K562 (cell line): ENCODE data around the gene EPOP. TPM values are rescaled to one million over a fixed set of nuclear protein-coding genes. Genes with fewer than 3 reads are reported as not detected.

ENCODE experiments used
- ATAC-seq: fragments of 200-7000 bp; cut with Tn5 transposase; 3 replicates; pipeline ENCODE4 v1.9.1; 2020; ENCODE audit warnings: moderate library complexity
- BruUV-seq: library from RNA; stranded (reverse); fragments of 400-500 nt; replicated peaks from 2 replicates; lab custom pipeline; 2021; lab: Mats Ljungman, UMichigan
- CTCF ChIA-PET: fragments of 300-600 bp; formaldehyde crosslinking; extraction: SDS; loops from one replicate; lab custom pipeline; 2021; ENCODE audit warnings: low intra/inter-chr PET ratio; lab: Yijun Ruan, JAX
- POLR2A ChIA-PET: fragments of 300-600, 350-650 bp; sonication (Branson Sonifier 250); formaldehyde crosslinking; extraction: SDS; loops from one replicate; lab custom pipeline; 2021; ENCODE audit warnings: antibody characterized with exemption, inconsistent platforms; lab: Yijun Ruan, JAX
- DNase-seq, 4 experiments: peaks; one replicate each; pipeline versions ENCODE4 v3.0.0 to v3.0.0-alpha.2; 2011 to 2018; ENCODE audit warnings: low spot score in 3 of 4, mixed read lengths in 3 of 4; ENCODE audit errors: extremely low read depth in 1 of 4
- FAIRE-seq: peaks from 2 replicates; lab custom pipeline; 2011; peaks lifted over from hg19 to GRCh38; lab: Jason Lieb, UNC
- H2AFZ ChIP-seq: 2 replicates; pipeline ENCODE4 v1.6.0; 2011; ENCODE audit warnings: low read depth, low read length, control low read depth, inconsistent platforms
- H3K27ac ChIP-seq: fragments of 200-600 bp; 3 replicates; pipeline ENCODE4 v1.8.0; 2011; ENCODE audit warnings: low read depth, mild to moderate bottlenecking, control low read depth, inconsistent platforms, low read length, moderate library complexity, mixed read lengths; ENCODE audit errors: extremely low read depth
- H3K27me3 ChIP-seq, 2 experiments: fragments of 300-600 bp in 1 of 2; 2 replicates in 1 of 2; 3 replicates in 1 of 2; pipeline versions ENCODE4 v1.6.0 to v1.8.0; 2011; ENCODE audit warnings: inconsistent platforms in 2 of 2, low read length in 2 of 2, mild to moderate bottlenecking in 1 of 2, mixed read lengths in 1 of 2, moderate library complexity in 1 of 2; ENCODE audit not compliant: control insufficient read depth in 2 of 2, insufficient read depth in 2 of 2
- H3K36me3 ChIP-seq: fragments of 300-600 bp; 3 replicates; pipeline ENCODE4 v1.8.0; 2011; ENCODE audit warnings: mild to moderate bottlenecking, low read length, inconsistent platforms; ENCODE audit not compliant: control insufficient read depth, insufficient read depth
- H3K4me1 ChIP-seq, 2 experiments: fragments of 200-600 bp in 1 of 2; replicated peaks in 1 of 2; 2 replicates in 1 of 2; 3 replicates in 1 of 2; pipeline versions ENCODE4 v1.5.1 to v1.8.0; 2011; ENCODE audit warnings: inconsistent platforms in 2 of 2, low read length in 2 of 2, mild to moderate bottlenecking in 1 of 2, mixed read lengths in 1 of 2, moderate library complexity in 1 of 2; ENCODE audit not compliant: control insufficient read depth in 2 of 2, insufficient read depth in 2 of 2
- H3K4me2 ChIP-seq: 2 replicates; pipeline ENCODE4 v1.6.1; 2011; ENCODE audit warnings: low read length, control low read depth, inconsistent platforms, mixed read lengths; ENCODE audit not compliant: insufficient read depth
- H3K4me3 ChIP-seq: fragments of 200-600 bp; sonication (generic), shearing (Covaris generic); 2 replicates; pipeline ENCODE4 v1.5.1; 2016; ENCODE audit warnings: control low read depth, inconsistent platforms
- H3K79me2 ChIP-seq: fragments of 200-600 bp; 3 replicates; pipeline ENCODE4 v1.8.0; 2011; ENCODE audit warnings: low read length, inconsistent platforms; ENCODE audit not compliant: control insufficient read depth, insufficient read depth
- H3K9ac ChIP-seq, 2 experiments: 2 replicates each; pipeline versions ENCODE4 v1.6.0 to v1.6.1; 2011; ENCODE audit warnings: low read depth in 2 of 2, low read length in 2 of 2, control low read depth in 1 of 2, inconsistent platforms in 1 of 2, mild to moderate bottlenecking in 1 of 2, mixed read lengths in 1 of 2; ENCODE audit not compliant: insufficient read depth in 1 of 2
- H3K9me1 ChIP-seq: one replicate; pipeline ENCODE4 v1.6.0; 2011; ENCODE audit warnings: inconsistent platforms, mild to moderate bottlenecking, low read length, moderate library complexity; ENCODE audit not compliant: control insufficient read depth, insufficient read depth
- H3K9me3 ChIP-seq: replicated peaks from 2 replicates; pipeline ENCODE4 v1.5.1; 2011; ENCODE audit warnings: low read depth, low read length, inconsistent platforms; ENCODE audit not compliant: control insufficient read depth, insufficient read depth
- H4K20me1 ChIP-seq: replicated peaks from 2 replicates; pipeline ENCODE4 v1.6.1; 2011; ENCODE audit warnings: low read length, inconsistent platforms, mixed read lengths; ENCODE audit not compliant: control insufficient read depth, insufficient read depth
- BRD9 ChIP-seq: fragments of 450-650 bp; IDR thresholded peaks from 2 replicates; pipeline ENCODE4 v1.6.1; 2018; ENCODE audit warnings: low read depth; ENCODE audit not compliant: partially characterized antibody
- CHD4 ChIP-seq: fragments of 200-600 bp; sonication (generic); IDR thresholded peaks from 3 replicates; pipeline ENCODE4 v1.6.1; 2012; ENCODE audit warnings: low read depth, mild to moderate bottlenecking, mixed read lengths, low read length, inconsistent platforms; ENCODE audit not compliant: insufficient read depth, insufficient replicate concordance, poor library complexity, severe bottlenecking
- WGBS: fragments of 100-300 bp; shearing (Covaris generic); methylation state at CpG from one replicate; pipeline ENCODE4 v1.1.6; 2016; ENCODE audit warnings: low coverage, mixed read lengths; ENCODE audit not compliant: insufficient coverage; ENCODE audit errors: missing lambda C conversion rate; 5-methylcytosine and 5-hydroxymethylcytosine counted together
- in situ Hi-C: fragments of 300-500 bp; cut with MboI; formaldehyde crosslinking; loops from 4 replicates; pipeline ENCODE4 v1.15.0; 2018; ENCODE audit warnings: inconsistent platforms, mixed read lengths
- intact Hi-C: fragments of 100-400 bp; cut with micrococcal nuclease; formaldehyde crosslinking; loops from 2 replicates; pipeline ENCODE4 v1.14.2; 2022
- polyA plus RNA-seq, 8 experiments: library from polyadenylated mRNA; depleted of rRNA in 4 of 8; stranded (reverse) in 5 of 8; unstranded in 3 of 8; fragments of >200 nt; fragmentation: Nextera tagmentation in 2 of 8; fragmentation: Illumina TruSeq in 1 of 8; extraction: Ambion mirVana in 2 of 8; extraction: Trizol in 1 of 8; gene quantifications; 2 replicates each; pipeline versions ENCODE4 v1.2.1 to v1.2.3, GENCODE V29; 2011 to 2014; ENCODE audit warnings: inconsistent platforms in 1 of 8, missing spikeins in 1 of 8
- total RNA-seq, 7 experiments: library from RNA; depleted of rRNA in 6 of 7; stranded (reverse); fragments of >200 nt in 6 of 7; fragmentation: Illumina TruSeq in 2 of 7; extraction: Trizol in 2 of 7; gene quantifications; 2 replicates each; pipeline versions ENCODE4 v1.2.1 to v1.2.3, GENCODE V29; 2011 to 2021; ENCODE audit warnings: low replicate concordance in 1 of 7
- TF ChIP-seq, protein P1 (sequence below): fragments of 250-450 bp; sonication (Bioruptor Pico); IDR thresholded peaks from 2 replicates; pipeline ENCODE4 v1.8.0; 2022; ENCODE audit warnings: moderate library complexity, mild to moderate bottlenecking, inconsistent platforms
- TF ChIP-seq, protein P2 (sequence below), 2 experiments: fragments of 450-650 bp; IDR thresholded peaks; 2 replicates each; pipeline ENCODE4 v1.6.1; 2018; ENCODE audit warnings: mild to moderate bottlenecking in 2 of 2, low read depth in 1 of 2; ENCODE audit not compliant: partially characterized antibody in 2 of 2
- TF ChIP-seq, protein P3 (sequence below): fragments of 200-800 bp; sonication (Bioruptor generic); IDR thresholded peaks from 2 replicates; pipeline ENCODE4 v1.6.1; 2017; ENCODE audit warnings: missing genetic modification characterization, missing compliant biosample characterization
- TF ChIP-seq, protein P4 (sequence below): fragments of 450-650 bp; IDR thresholded peaks from 2 replicates; pipeline ENCODE4 v1.6.1; 2016; ENCODE audit warnings: borderline replicate concordance
- TF ChIP-seq, protein P5 (sequence below): sonication (generic); formaldehyde crosslinking; IDR thresholded peaks from 2 replicates; pipeline ENCODE4 v1.8.0; 2022; ENCODE audit warnings: mild to moderate bottlenecking, missing genetic modification reagents

The EPOP gene
- total and polyA plus RNA-seq, 9 of the 15 experiments (the other 6 are each of a cell fraction or from before 2014, with no cell fraction given), result 0.41 to 10.6 (median 4.6) TPM

DNA sequence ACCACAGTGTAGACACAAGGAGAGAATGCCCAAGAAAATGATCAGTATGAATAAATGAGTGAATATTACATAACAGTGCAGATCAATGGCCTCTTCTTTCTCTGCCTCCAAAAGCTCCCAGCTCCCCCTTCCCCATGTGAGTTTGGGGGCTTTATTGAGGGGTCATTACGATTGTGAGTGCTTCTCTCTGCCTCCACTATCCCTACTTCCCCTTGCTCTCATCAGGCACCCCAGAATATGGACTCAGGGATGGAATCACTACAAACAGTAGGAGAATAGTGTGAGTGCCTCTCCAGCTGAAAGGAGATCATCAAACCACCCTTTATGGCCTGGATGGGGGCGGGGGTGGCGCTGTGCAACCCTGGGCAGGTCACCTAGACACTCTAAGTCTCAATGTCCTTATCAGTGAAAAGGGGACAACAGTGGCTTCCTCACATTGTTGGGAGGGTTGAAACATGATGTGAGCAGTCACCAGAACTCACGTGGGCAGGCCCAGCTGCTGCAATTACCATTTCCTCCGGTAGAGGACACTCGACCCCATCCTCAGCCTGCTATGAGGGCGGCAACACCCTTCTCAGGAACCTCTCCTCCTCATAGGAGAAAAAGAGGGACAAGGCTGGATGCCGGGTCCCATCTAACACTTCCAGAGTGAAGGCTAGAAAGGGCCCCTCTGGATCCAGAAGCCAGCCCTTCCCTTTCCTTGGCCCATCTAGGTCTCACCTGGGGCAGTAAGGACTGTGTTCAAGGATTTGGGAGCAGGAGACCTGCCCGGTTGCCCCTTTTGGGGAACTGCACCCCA lies 2.1 kb upstream of the EPOP start:
- WGBS, result 6% methylated on average over 9 of the region's 9 CpGs
- in situ Hi-C loops (loop anchor here (5.0 kb wide), 1 partner anchor 55 kb away; the partner anchor contains the start of gene CISD3), intact Hi-C loops (loop anchor here (1.0 to 10.0 kb wide), 5 partner anchors 26 to 188 kb away; partner anchors contain the start of genes CISD3 and PSMB3)
- H3K27me3 ChIP-seq, result no peaks in the 10 kb centered on the region
- no peaks in the 10 kb centered on the region; the same call in 2 of the 3 replicates for H3K79me2 ChIP-seq
- ATAC-seq, result peak; percentile 89
- CTCF ChIA-PET, result interaction anchor here (0.6 to 2.8 kb wide), 6 partner anchors 24 to 192 kb away, joined by 3 to 25 read pairs (median 4); partner anchors contain the start of gene CISD3
- POLR2A ChIA-PET, result interaction anchor here (0.6 to 1.1 kb wide), 6 partner anchors 9 to 196 kb away, joined by 3 to 6 read pairs (median 4); no protein-coding TSS in a partner anchor
- peak overlapping the region; percentile 56 for H3K4me2 ChIP-seq
- H3K4me1 ChIP-seq, result peaks cover 20 to 27% of the 10 kb centered on the region in 2 experiments
- no peaks in the 10 kb centered on the region for H3K9me1 ChIP-seq
- no peaks in the 10 kb centered on the region for H4K20me1 ChIP-seq
- no peak for FAIRE-seq
- peak; percentile 89 to 96 (median 91) for DNase-seq
- peak overlapping the region; percentile 86 for H2AFZ ChIP-seq
- H3K4me3 ChIP-seq, result no peak overlapping the region
- H3K36me3 ChIP-seq, result no peaks in the 10 kb centered on the region
- H3K9me3 ChIP-seq, result no peaks in the 10 kb centered on the region
- BruUV-seq, result no TSS peak
- no peak overlapping the region; a peak in 1 of 4 replicates for H3K9ac ChIP-seq
- H3K27ac ChIP-seq, result peak overlapping the region; percentile 27; the same call in 1 of the 3 replicates
- TF ChIP-seq BRD9, result peak; percentile 51
- no peak for TF ChIP-seq CHD4
- TF ChIP-seq, protein P1, sequence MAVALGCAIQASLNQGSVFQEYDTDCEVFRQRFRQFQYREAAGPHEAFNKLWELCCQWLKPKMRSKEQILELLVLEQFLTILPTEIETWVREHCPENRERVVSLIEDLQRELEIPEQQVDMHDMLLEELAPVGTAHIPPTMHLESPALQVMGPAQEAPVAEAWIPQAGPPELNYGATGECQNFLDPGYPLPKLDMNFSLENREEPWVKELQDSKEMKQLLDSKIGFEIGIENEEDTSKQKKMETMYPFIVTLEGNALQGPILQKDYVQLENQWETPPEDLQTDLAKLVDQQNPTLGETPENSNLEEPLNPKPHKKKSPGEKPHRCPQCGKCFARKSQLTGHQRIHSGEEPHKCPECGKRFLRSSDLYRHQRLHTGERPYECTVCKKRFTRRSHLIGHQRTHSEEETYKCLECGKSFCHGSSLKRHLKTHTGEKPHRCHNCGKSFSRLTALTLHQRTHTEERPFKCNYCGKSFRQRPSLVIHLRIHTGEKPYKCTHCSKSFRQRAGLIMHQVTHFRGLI (CRISPR knock-in tag), result no peak
- TF ChIP-seq, protein P2, sequence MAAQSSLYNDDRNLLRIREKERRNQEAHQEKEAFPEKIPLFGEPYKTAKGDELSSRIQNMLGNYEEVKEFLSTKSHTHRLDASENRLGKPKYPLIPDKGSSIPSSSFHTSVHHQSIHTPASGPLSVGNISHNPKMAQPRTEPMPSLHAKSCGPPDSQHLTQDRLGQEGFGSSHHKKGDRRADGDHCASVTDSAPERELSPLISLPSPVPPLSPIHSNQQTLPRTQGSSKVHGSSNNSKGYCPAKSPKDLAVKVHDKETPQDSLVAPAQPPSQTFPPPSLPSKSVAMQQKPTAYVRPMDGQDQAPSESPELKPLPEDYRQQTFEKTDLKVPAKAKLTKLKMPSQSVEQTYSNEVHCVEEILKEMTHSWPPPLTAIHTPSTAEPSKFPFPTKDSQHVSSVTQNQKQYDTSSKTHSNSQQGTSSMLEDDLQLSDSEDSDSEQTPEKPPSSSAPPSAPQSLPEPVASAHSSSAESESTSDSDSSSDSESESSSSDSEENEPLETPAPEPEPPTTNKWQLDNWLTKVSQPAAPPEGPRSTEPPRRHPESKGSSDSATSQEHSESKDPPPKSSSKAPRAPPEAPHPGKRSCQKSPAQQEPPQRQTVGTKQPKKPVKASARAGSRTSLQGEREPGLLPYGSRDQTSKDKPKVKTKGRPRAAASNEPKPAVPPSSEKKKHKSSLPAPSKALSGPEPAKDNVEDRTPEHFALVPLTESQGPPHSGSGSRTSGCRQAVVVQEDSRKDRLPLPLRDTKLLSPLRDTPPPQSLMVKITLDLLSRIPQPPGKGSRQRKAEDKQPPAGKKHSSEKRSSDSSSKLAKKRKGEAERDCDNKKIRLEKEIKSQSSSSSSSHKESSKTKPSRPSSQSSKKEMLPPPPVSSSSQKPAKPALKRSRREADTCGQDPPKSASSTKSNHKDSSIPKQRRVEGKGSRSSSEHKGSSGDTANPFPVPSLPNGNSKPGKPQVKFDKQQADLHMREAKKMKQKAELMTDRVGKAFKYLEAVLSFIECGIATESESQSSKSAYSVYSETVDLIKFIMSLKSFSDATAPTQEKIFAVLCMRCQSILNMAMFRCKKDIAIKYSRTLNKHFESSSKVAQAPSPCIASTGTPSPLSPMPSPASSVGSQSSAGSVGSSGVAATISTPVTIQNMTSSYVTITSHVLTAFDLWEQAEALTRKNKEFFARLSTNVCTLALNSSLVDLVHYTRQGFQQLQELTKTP (IDR thresholded peaks at IDR 0.05; ENCODE audit: low read depth in 1 of 2, partially characterized antibody in 2 of 2), result no peak
- TF ChIP-seq, protein P3, sequence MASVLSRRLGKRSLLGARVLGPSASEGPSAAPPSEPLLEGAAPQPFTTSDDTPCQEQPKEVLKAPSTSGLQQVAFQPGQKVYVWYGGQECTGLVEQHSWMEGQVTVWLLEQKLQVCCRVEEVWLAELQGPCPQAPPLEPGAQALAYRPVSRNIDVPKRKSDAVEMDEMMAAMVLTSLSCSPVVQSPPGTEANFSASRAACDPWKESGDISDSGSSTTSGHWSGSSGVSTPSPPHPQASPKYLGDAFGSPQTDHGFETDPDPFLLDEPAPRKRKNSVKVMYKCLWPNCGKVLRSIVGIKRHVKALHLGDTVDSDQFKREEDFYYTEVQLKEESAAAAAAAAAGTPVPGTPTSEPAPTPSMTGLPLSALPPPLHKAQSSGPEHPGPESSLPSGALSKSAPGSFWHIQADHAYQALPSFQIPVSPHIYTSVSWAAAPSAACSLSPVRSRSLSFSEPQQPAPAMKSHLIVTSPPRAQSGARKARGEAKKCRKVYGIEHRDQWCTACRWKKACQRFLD (CRISPR knock-in tag), result no peak
- TF ChIP-seq, protein P4, sequence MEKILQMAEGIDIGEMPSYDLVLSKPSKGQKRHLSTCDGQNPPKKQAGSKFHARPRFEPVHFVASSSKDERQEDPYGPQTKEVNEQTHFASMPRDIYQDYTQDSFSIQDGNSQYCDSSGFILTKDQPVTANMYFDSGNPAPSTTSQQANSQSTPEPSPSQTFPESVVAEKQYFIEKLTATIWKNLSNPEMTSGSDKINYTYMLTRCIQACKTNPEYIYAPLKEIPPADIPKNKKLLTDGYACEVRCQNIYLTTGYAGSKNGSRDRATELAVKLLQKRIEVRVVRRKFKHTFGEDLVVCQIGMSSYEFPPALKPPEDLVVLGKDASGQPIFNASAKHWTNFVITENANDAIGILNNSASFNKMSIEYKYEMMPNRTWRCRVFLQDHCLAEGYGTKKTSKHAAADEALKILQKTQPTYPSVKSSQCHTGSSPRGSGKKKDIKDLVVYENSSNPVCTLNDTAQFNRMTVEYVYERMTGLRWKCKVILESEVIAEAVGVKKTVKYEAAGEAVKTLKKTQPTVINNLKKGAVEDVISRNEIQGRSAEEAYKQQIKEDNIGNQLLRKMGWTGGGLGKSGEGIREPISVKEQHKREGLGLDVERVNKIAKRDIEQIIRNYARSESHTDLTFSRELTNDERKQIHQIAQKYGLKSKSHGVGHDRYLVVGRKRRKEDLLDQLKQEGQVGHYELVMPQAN, result no peak
- TF ChIP-seq, protein P5, sequence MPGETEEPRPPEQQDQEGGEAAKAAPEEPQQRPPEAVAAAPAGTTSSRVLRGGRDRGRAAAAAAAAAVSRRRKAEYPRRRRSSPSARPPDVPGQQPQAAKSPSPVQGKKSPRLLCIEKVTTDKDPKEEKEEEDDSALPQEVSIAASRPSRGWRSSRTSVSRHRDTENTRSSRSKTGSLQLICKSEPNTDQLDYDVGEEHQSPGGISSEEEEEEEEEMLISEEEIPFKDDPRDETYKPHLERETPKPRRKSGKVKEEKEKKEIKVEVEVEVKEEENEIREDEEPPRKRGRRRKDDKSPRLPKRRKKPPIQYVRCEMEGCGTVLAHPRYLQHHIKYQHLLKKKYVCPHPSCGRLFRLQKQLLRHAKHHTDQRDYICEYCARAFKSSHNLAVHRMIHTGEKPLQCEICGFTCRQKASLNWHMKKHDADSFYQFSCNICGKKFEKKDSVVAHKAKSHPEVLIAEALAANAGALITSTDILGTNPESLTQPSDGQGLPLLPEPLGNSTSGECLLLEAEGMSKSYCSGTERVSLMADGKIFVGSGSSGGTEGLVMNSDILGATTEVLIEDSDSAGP (CRISPR knock-in tag), result no peak
